SK-N-SH treated with all-trans-retinoic acid at 6 μM for 48 hours (cell line): ENCODE measurements around the gene UGT1A5.

ENCODE experiments used
- ATAC-seq: fragments of 200-7000 bp; cut with Tn5 transposase; 3 replicates; pipeline ENCODE4 v1.9.1; 2020; ENCODE audit warnings: mild to moderate bottlenecking, moderate library complexity
- ARNTL ChIP-seq: fragments of 450-650 bp; formaldehyde crosslinking; IDR thresholded peaks from 2 replicates; pipeline ENCODE4 v1.5.0; 2020; ENCODE audit warnings: low read depth, mild to moderate bottlenecking, moderate library complexity, borderline replicate concordance
- BACH2 ChIP-seq: fragments of 250-450 bp; sonication (Bioruptor Pico); IDR thresholded peaks from 2 replicates; pipeline ENCODE4 v1.9.0; 2021; ENCODE audit warnings: mild to moderate bottlenecking, borderline replicate concordance
- CREB5 ChIP-seq: fragments of 250-450 bp; sonication (Bioruptor Pico); IDR thresholded peaks from 2 replicates; pipeline ENCODE4 v1.5.1; 2020; ENCODE audit warnings: low read depth, mild to moderate bottlenecking, moderate library complexity
- CSDC2 ChIP-seq: fragments of 250-450 bp; sonication (Bioruptor Pico); IDR thresholded peaks from 2 replicates; pipeline ENCODE4 v1.5.0; 2020; ENCODE audit warnings: mild to moderate bottlenecking, moderate library complexity
- CSRNP3 ChIP-seq: fragments of 250-450 bp; sonication (Bioruptor Pico); IDR thresholded peaks from 2 replicates; pipeline ENCODE4 v1.5.1; 2021; ENCODE audit warnings: mild to moderate bottlenecking, moderate library complexity
- ESRRG ChIP-seq: fragments of 250-450 bp; sonication (Bioruptor Pico); IDR thresholded peaks from 2 replicates; pipeline ENCODE4 v1.6.1; 2021; ENCODE audit warnings: mild to moderate bottlenecking
- GLIS3 ChIP-seq: fragments of 250-450 bp; sonication (Bioruptor Pico); IDR thresholded peaks from 2 replicates; pipeline ENCODE4 v1.5.0; 2020; ENCODE audit warnings: mild to moderate bottlenecking, moderate library complexity
- ISL1 ChIP-seq: fragments of 250-450 bp; sonication (Bioruptor Pico); IDR thresholded peaks from 2 replicates; pipeline ENCODE4 v2.1.2; 2022; ENCODE audit warnings: mild to moderate bottlenecking, moderate library complexity
- OSR1 ChIP-seq: fragments of 250-450 bp; sonication (Bioruptor Pico); IDR thresholded peaks from 2 replicates; pipeline ENCODE4 v1.8.0; 2022; ENCODE audit warnings: moderate library complexity, mild to moderate bottlenecking, inconsistent platforms
- PATZ1 ChIP-seq: fragments of 250-450 bp; sonication (Bioruptor Pico); IDR thresholded peaks from 2 replicates; pipeline ENCODE4 v1.8.0; 2020; ENCODE audit warnings: mild to moderate bottlenecking, moderate library complexity, borderline replicate concordance
- PPARA ChIP-seq: fragments of 250-450 bp; sonication (Bioruptor Pico); IDR thresholded peaks from 2 replicates; pipeline ENCODE4 v1.5.0; 2020; ENCODE audit warnings: mild to moderate bottlenecking, borderline replicate concordance
- RARB ChIP-seq: fragments of 250-450 bp; sonication (Bioruptor Pico); IDR thresholded peaks from 2 replicates; pipeline ENCODE4 v1.8.0; 2021; ENCODE audit warnings: mild to moderate bottlenecking, moderate library complexity
- SNAI2 ChIP-seq: fragments of 250-450 bp; sonication (Bioruptor Pico); IDR thresholded peaks from 2 replicates; pipeline ENCODE4 v1.5.0; 2020; ENCODE audit warnings: mild to moderate bottlenecking, moderate library complexity
- TCF4 ChIP-seq: fragments of 250-450 bp; sonication (Bioruptor Pico); IDR thresholded peaks from 2 replicates; pipeline ENCODE4 v1.8.0; 2021; ENCODE audit warnings: mild to moderate bottlenecking, moderate library complexity, borderline replicate concordance
- TOX ChIP-seq: fragments of 250-450 bp; sonication (Bioruptor Pico); IDR thresholded peaks from 2 replicates; pipeline ENCODE4 v1.8.0; 2021; ENCODE audit warnings: mild to moderate bottlenecking, moderate library complexity, borderline replicate concordance
- TSHZ2 ChIP-seq: fragments of 250-450 bp; sonication (Bioruptor Pico); IDR thresholded peaks from 2 replicates; pipeline ENCODE4 v1.5.0; 2020; ENCODE audit warnings: mild to moderate bottlenecking, moderate library complexity
- ZC3H10 ChIP-seq: fragments of 250-450 bp; sonication (Bioruptor Pico); IDR thresholded peaks from 2 replicates; pipeline ENCODE4 v1.5.1; 2021; ENCODE audit warnings: mild to moderate bottlenecking, moderate library complexity
- ZFP3 ChIP-seq: fragments of 250-450 bp; sonication (Bioruptor Pico); IDR thresholded peaks from 2 replicates; pipeline ENCODE4 v1.5.0; 2020; ENCODE audit warnings: mild to moderate bottlenecking, moderate library complexity
- ZNF565 ChIP-seq: fragments of 450-650 bp; formaldehyde crosslinking; conservative IDR thresholded peaks from 2 replicates; pipeline ENCODE4 v1.5.0; 2020; ENCODE audit warnings: low read depth, mild to moderate bottlenecking, moderate library complexity
- ZNF70 ChIP-seq: fragments of 450-650 bp; formaldehyde crosslinking; IDR thresholded peaks from 2 replicates; pipeline ENCODE4 v1.5.0; 2020; ENCODE audit warnings: mild to moderate bottlenecking, moderate library complexity
- ZNF8 ChIP-seq: fragments of 450-650 bp; formaldehyde crosslinking; IDR thresholded peaks from 2 replicates; pipeline ENCODE4 v1.5.0; 2020; ENCODE audit warnings: mild to moderate bottlenecking, moderate library complexity

The UGT1A5 gene

GRCh38 chr2:233810385-233810784, 97.7 kb downstream of the UGT1A5 start (continued):
- TF ChIP-seq TSHZ2 (CRISPR knock-in tag) (no peak), ISL1 (CRISPR knock-in tag) (no peak)

GRCh38 chr2:233811087-233811486, 98.4 kb downstream of the UGT1A5 start:
- TF ChIP-seq CREB5 (CRISPR knock-in tag), result no peak
- no peak for TF ChIP-seq ESRRG (CRISPR knock-in tag)
- TF ChIP-seq PATZ1, result no peak
- TF ChIP-seq ZNF70 (CRISPR knock-in tag), result no peak
- no peak for TF ChIP-seq ZFP3
- TF ChIP-seq BACH2, result no peak
- no peak for TF ChIP-seq RARB
- TF ChIP-seq OSR1, result no peak
- TF ChIP-seq PPARA (CRISPR knock-in tag), result no peak
- TF ChIP-seq CSRNP3 (CRISPR knock-in tag), result no peak
- TF ChIP-seq SNAI2, result no peak
- TF ChIP-seq ZNF8, result no peak
- TF ChIP-seq ZC3H10, result no peak
- TF ChIP-seq, all 23 proteins: peak for 0
- no peak for ATAC-seq

GRCh38 chr2:233811732-233812131, 99.0 kb downstream of the UGT1A5 start:
- no peak for ATAC-seq
- no peak for TF ChIP-seq BACH2
- no peak for TF ChIP-seq GLIS3 (CRISPR knock-in tag)
- no peak for TF ChIP-seq ZNF70 (CRISPR knock-in tag)
- no peak for TF ChIP-seq CSDC2 (CRISPR knock-in tag)
- no peak for TF ChIP-seq TCF4 (CRISPR knock-in tag)
- TF ChIP-seq ARNTL, result no peak
- TF ChIP-seq TOX (CRISPR knock-in tag), result no peak
- TF ChIP-seq ZFP3, result no peak
- no peak for TF ChIP-seq TSHZ2 (CRISPR knock-in tag)
- no peak for TF ChIP-seq ZNF565 (CRISPR knock-in tag)
